Sigmoid colon (tissue), 7 donors: Measurements from ENCODE around the gene HSPB9. TPM values are rescaled to one million over a fixed set of nuclear protein-coding genes. Genes with fewer than 3 reads are reported as not detected.

ENCODE experiments used
- DNase-seq: peaks from one replicate; pipeline ENCODE4 v3.0.0-alpha.2; 2019
- H3K27ac ChIP-seq, 4 donors: fragments of 200-600 bp; sonication (generic); one replicate each; pipeline ENCODE4 v1.5.1; 2016 to 2019; ENCODE audit warnings: mild to moderate bottlenecking in 1 of 4
- H3K27me3 ChIP-seq, 3 donors: fragments of 200-600 bp; sonication (generic); one replicate each; pipeline ENCODE4 v1.5.1; 2019; ENCODE audit warnings: mild to moderate bottlenecking in 1 of 3
- H3K36me3 ChIP-seq, 4 donors: fragments of 200-600 bp; sonication (generic); one replicate each; pipeline ENCODE4 v1.5.1; 2016 to 2019
- H3K4me1 ChIP-seq, 4 donors: fragments of 200-600 bp; sonication (generic); one replicate each; pipeline ENCODE4 v1.5.1; 2017 to 2019
- H3K4me3 ChIP-seq, 4 donors: fragments of 200-600 bp; sonication (generic); one replicate each; pipeline ENCODE4 v1.5.1; 2017 to 2019; ENCODE audit warnings: mild to moderate bottlenecking in 2 of 4, moderate library complexity in 1 of 4
- H3K9me3 ChIP-seq, 4 donors: fragments of 200-600 bp in 3 of 4; sonication (generic) in 3 of 4; one replicate each; pipeline versions ENCODE4 v1.5.1 to v1.6.1; 2013 to 2019
- EP300 ChIP-seq, 4 donors: sonication (generic); formaldehyde crosslinking; IDR thresholded peaks; one replicate each; pipeline ENCODE4 v1.6.1; 2017; ENCODE audit warnings: antibody characterized with exemption in 4 of 4
- POLR2A ChIP-seq, 2 donors: fragments of 450-650 bp; IDR thresholded peaks; one replicate each; pipeline ENCODE4 v1.6.1; 2016; ENCODE audit warnings: antibody characterized with exemption in 2 of 2, mild to moderate bottlenecking in 2 of 2, moderate library complexity in 2 of 2
- POLR2AphosphoS5 ChIP-seq, 4 donors: sonication (generic); formaldehyde crosslinking; IDR thresholded peaks; one replicate each; pipeline ENCODE4 v1.6.1; 2017; ENCODE audit warnings: antibody characterized with exemption in 4 of 4
- WGBS, 2 donors: extraction: QIAGEN DNeasy Blood & Tissue Kit; methylation state at CpG; one replicate each; pipeline ENCODE4 v1.1.7; 2013; 5-methylcytosine and 5-hydroxymethylcytosine counted together
- intact Hi-C: fragments of 100-400 bp; cut with DNase I; formaldehyde crosslinking; loops from one replicate; pipeline ENCODE4 v1.15.1; 2023
- polyA plus RNA-seq, 3 donors: library from polyadenylated mRNA; stranded (reverse); fragments of 200-250 nt; gene quantifications; one replicate each; pipeline ENCODE4 v1.2.3, GENCODE V29; 2013
- total RNA-seq, 4 donors: library from RNA; depleted of rRNA; stranded (reverse); fragments of >200 nt; gene quantifications; one replicate each; pipeline ENCODE4 v1.1.0, GENCODE V29; 2016
- TF ChIP-seq, protein P1 (sequence below), 4 experiments: fragments of 450-650 bp in 3 of 4; fragments of 200-600 bp in 1 of 4; IDR thresholded peaks; one replicate each; pipeline ENCODE4 v1.5.1; 2016 to 2019; ENCODE audit warnings: antibody characterized with exemption in 4 of 4, mild to moderate bottlenecking in 3 of 4, moderate library complexity in 2 of 4
- donor health status: healthy with polysubstance abuse.
- donor health status: Bipolar disorder and iron deficiency.
- donor health status: healthy.

The HSPB9 gene
- total and polyA plus RNA-seq, 7 donors: 0.10 to 0.83 (median 0.38) TPM; not detected in 3

DNA sequence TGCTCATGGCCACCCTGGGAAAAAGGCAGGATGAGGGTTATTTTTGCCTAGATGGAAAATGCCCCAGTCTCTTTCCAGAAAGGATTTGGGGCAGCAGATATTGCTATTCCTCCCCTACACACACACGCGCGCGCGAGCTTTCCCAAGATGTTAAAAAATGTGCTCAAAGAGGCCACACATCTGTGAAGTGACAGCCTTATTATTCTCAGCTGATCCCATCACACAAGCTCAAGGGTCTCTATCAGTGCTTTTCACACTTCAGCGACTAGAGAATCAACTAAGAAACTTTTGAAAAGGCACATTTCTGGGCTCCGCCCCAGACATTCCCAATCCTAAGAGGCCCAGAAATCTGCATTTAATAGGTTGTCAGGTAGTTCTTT, 37.9 kb downstream of the HSPB9 start:
- Histone ChIP-seq H3K36me3 (no peaks in the 10 kb centered on the region), H3K27ac (no peak overlapping the region), H3K27me3 (no peaks in the 10 kb centered on the region), H3K9me3 (no peaks in the 10 kb centered on the region), H3K4me3 (no peak overlapping the region), H3K4me1 (peaks cover 0 to 2% (median 2%) of the 10 kb centered on the region in 4 donors)
- TF ChIP-seq EP300 (IDR thresholded peaks at IDR 0.05): no peak
- TF ChIP-seq POLR2AphosphoS5 (IDR thresholded peaks at IDR 0.05): no peak
- TF ChIP-seq, protein P1, sequence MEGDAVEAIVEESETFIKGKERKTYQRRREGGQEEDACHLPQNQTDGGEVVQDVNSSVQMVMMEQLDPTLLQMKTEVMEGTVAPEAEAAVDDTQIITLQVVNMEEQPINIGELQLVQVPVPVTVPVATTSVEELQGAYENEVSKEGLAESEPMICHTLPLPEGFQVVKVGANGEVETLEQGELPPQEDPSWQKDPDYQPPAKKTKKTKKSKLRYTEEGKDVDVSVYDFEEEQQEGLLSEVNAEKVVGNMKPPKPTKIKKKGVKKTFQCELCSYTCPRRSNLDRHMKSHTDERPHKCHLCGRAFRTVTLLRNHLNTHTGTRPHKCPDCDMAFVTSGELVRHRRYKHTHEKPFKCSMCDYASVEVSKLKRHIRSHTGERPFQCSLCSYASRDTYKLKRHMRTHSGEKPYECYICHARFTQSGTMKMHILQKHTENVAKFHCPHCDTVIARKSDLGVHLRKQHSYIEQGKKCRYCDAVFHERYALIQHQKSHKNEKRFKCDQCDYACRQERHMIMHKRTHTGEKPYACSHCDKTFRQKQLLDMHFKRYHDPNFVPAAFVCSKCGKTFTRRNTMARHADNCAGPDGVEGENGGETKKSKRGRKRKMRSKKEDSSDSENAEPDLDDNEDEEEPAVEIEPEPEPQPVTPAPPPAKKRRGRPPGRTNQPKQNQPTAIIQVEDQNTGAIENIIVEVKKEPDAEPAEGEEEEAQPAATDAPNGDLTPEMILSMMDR (IDR thresholded peaks at IDR 0.05): no peak
- no peak for TF ChIP-seq POLR2A (IDR thresholded peaks at IDR 0.05)
- DNase-seq: no peak
- WGBS, 2 donors: 95 to 96% methylated on average over 7 of the region's 7 CpGs
- intact Hi-C loops: no loop called here

DNA sequence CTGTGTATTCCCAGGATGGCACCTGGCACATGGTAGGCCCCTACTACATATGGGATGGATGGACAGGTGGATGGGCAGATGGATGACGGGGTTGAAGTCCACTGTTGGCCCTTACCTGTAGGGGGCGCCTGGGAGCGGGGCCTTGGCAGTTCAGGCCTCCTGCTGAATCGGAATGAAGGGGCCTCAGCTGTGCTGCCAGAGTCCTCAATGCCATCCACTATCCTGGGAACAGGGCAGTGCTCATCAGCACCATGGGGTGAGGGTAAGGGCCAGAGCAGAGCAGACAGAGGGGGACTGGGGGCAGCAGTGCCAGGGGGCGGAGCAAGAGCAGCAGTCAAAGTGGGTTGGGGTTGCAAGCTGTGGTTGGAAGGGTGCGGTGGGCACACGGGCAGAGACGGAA, 40.5 kb downstream of the HSPB9 start:
- H3K36me3 ChIP-seq: no peaks in the 10 kb centered on the region
- H3K27ac ChIP-seq: no peak overlapping the region
- H3K9me3 ChIP-seq: no peaks in the 10 kb centered on the region
- intact Hi-C loops: no loop called here
- no peaks in the 10 kb centered on the region for H3K27me3 ChIP-seq
- WGBS, 2 donors: 58 to 63% methylated on average over 8 of the region's 8 CpGs
- no peak for DNase-seq
- H3K4me3 ChIP-seq: no peak overlapping the region
- no peaks in the 10 kb centered on the region for H3K4me1 ChIP-seq
- TF ChIP-seq, protein P1 (IDR thresholded peaks at IDR 0.05): no peak
- no peak for TF ChIP-seq POLR2AphosphoS5 (IDR thresholded peaks at IDR 0.05)

DNA sequence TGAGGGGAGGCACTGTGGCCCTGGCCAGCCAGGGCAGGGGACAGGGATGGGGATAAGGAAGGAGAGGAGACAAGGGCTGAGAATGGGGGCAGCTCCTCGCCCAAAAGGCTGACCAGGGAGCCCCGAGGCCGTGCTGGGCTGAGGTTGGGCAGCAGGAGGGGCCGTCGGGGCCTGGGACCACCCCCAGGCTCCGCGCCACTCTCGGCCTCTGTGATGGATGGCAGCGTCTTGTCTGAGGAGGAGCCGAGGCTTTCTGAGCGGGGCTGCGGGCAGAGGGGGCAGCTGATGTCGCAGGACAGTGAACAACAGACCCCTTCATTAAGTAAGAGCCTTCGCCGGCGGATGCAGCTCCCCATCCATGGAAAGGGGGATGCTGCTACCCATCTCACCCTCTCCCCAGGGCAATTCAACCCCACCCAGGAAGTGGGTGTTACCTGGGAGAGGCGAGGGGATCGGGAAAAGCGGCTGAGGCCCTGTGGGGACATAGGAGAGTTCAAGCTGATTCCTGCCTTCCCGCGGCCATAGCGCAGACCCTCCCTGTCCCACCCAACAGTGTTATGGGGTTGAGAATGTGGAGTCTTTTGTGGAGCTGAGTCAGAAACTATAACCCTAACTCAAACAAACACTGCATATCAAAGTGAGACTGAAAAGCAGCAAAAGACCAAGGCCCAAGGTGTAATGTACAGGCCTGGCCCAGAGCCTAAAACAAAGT, 41.2 kb downstream of the HSPB9 start:
- Histone ChIP-seq H3K36me3 (no peaks in the 10 kb centered on the region), H3K27ac (no peak overlapping the region), H3K27me3 (no peaks in the 10 kb centered on the region), H3K4me3 (no peak overlapping the region), H3K4me1 (no peaks in the 10 kb centered on the region), H3K9me3 (no peaks in the 10 kb centered on the region)
- no peak for DNase-seq
- 65 to 72% methylated on average over 22 of the region's 22 CpGs for WGBS, 2 donors
- intact Hi-C loops: no loop called here
- TF ChIP-seq, protein P1 (IDR thresholded peaks at IDR 0.05): no peak
- no peak for TF ChIP-seq POLR2AphosphoS5 (IDR thresholded peaks at IDR 0.05)
- no peak for TF ChIP-seq POLR2A (IDR thresholded peaks at IDR 0.05)

DNA sequence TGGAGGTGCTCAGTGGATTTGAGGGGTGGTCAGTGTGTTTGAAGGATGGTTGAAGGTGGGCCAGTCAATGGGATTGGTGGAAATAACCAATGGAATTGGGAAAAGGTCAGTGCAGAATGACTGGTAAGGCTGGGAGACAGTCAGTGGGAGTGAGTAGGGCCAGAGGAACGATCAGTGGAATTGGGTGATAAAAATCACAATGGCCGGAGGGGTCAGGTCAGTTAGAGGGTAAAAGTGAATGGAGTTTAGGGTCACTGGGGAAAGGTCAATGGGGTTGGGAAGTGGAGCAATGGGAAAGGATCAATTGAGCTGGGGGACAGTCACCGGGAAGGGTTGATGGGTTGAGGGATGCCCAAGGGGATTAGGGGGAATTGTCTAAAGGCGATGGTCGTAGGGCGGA, 43.1 kb downstream of the HSPB9 start:
- Histone ChIP-seq H3K27ac (no peak overlapping the region), H3K36me3 (no peaks in the 10 kb centered on the region), H3K27me3 (no peaks in the 10 kb centered on the region), H3K4me1 (no peaks in the 10 kb centered on the region), H3K4me3 (no peak overlapping the region), H3K9me3 (no peaks in the 10 kb centered on the region)
- TF ChIP-seq, protein P1 (IDR thresholded peaks at IDR 0.05): no peak
- no peak for TF ChIP-seq POLR2AphosphoS5 (IDR thresholded peaks at IDR 0.05)
- no peak for TF ChIP-seq EP300 (IDR thresholded peaks at IDR 0.05)
- no peak for TF ChIP-seq POLR2A (IDR thresholded peaks at IDR 0.05)
- no peak for DNase-seq
- intact Hi-C loops: no loop called here
- 91 to 92% methylated on average over 6 of the region's 6 CpGs for WGBS, 2 donors

DNA sequence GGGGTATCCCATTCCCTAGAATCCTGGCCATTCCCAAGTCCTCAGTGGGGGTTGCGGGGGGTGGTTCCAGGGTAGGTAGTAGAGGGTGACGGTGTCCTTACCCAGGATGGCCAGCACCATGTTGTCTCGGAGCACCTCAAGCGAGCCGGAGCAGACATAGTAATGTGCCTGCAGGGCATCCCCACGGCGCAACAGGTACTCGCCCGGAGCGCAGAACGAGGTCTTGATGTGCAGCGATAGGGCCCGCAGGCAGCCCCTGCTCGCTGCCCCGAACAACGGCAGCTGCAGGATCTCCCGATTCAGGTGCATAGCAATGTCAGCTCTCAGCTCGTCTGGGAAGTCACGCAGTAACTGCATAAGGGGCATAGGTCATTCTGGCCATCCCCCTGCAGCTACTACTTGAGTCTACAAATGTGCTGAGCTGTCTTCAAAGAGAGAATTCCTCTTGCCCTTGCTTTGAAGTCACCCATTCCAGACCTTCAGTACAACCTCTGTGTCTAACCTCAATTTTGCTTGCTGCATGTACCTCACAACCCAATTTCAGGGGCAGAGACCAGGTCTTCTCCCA, 43.7 kb downstream of the HSPB9 start:
- TF ChIP-seq POLR2A (IDR thresholded peaks at IDR 0.05) (no peak), POLR2AphosphoS5 (IDR thresholded peaks at IDR 0.05) (no peak), EP300 (IDR thresholded peaks at IDR 0.05) (no peak)
- TF ChIP-seq, protein P1 (IDR thresholded peaks at IDR 0.05): no peak
- Histone ChIP-seq H3K9me3 (no peaks in the 10 kb centered on the region), H3K27ac (no peak overlapping the region), H3K4me3 (no peak overlapping the region), H3K27me3 (no peaks in the 10 kb centered on the region), H3K36me3 (no peaks in the 10 kb centered on the region), H3K4me1 (no peaks in the 10 kb centered on the region)
- 92 to 94% methylated on average over 19 of the region's 19 CpGs for WGBS, 2 donors
- no peak for DNase-seq
- intact Hi-C loops: no loop called here
